Spleen (tissue), 11 donors: ENCODE measurements around the gene MAEL. TPM values are rescaled to one million over a fixed set of nuclear protein-coding genes. Genes with fewer than 3 reads are reported as not detected.

Source experiments
- polyA plus RNA-seq, 3 donors: library from polyadenylated mRNA; stranded (reverse); fragments of 200-250 nt; gene quantifications; one replicate each; pipeline ENCODE4 v1.2.1, GENCODE V29; 2013
- small RNA-seq, 4 donors: library from RNA; depleted of rRNA; stranded (forward); fragments of <200 nt; gene quantifications; one replicate each; pipeline ENCODE3, GENCODE V24; 2016
- total RNA-seq, 7 donors: library from RNA; depleted of rRNA in 3 of 7; stranded (reverse); fragments of >200 nt in 3 of 7; fragmentation: NEBNext Ultra II Directional in 4 of 7; extraction: Animal tissue kit (Norgen Biotek cat#: 25700) in 4 of 7; gene quantifications; one replicate each; pipeline versions ENCODE4 v1.1.0 to v1.2.1, GENCODE V29; 2016 to 2021
- donor health status: healthy with polysubstance abuse.
- donor health status: DM: no; HTN: no; CAD: no; lungs with moderate emphysema.
- donor health status: DM: no; HTN: no; CAD: no.
- donor health status: Bipolar disorder and iron deficiency.
- donor health status: healthy.
- donor health status: DM: no; HTN: no; CAD: no.
- donor health status: DM: yes; HTN: yes; CAD: no.

Gene MAEL
- total and polyA plus RNA-seq, 10 donors = 0.05 TPM; not detected in 9

Small RNA genes lying within 50 kb of the gene (small RNA-seq; reads per million reads assigned to genes)
- gene RNA5SP65 = 9.9 to 24.3 (median 19.7) reads per million in 4 donors

Other genes with a start within 250 kb of the MAEL start
- 10 to 100 TPM; 33.3 to 42.6 (median 36.1) TPM for gene POGK, start 149.8 kb upstream of the MAEL start, total RNA-seq
- gene POGK, start 149.8 kb upstream of the MAEL start, polyA plus RNA-seq = 10 to 100 TPM in 1 of 3 donors, 1 to 10 TPM in 2; 7.3 to 12.5 (median 8.3) TPM
- gene TADA1, start 113.0 kb upstream of the MAEL start, total RNA-seq = 10 to 100 TPM in 4 of 7 donors, 1 to 10 TPM in 3; 9.1 to 15.7 (median 10.2) TPM
- gene TADA1, start 113.0 kb upstream of the MAEL start, polyA plus RNA-seq = 10 to 100 TPM in 2 of 3 donors, 1 to 10 TPM in 1; 8.6 to 11.7 (median 10.3) TPM
- 1 to 10 TPM in 1 of 7 donors, under 1 TPM in 6; 0.17 to 1.4 (median 0.41) TPM for gene ILDR2, start 13.7 kb upstream of the MAEL start, total RNA-seq
- under 1 TPM; under 0.01 to 0.13 (median 0.05) TPM for gene ILDR2, start 13.7 kb upstream of the MAEL start, polyA plus RNA-seq
- 1 to 10 TPM in 4 of 7 donors, under 1 TPM in 3; 0.54 to 1.4 (median 1.0) TPM for gene GPA33, start 101.1 kb downstream of the MAEL start, total RNA-seq
- under 1 TPM; 0.07 to 0.85 (median 0.16) TPM for gene GPA33, start 101.1 kb downstream of the MAEL start, polyA plus RNA-seq
- not detected for gene STYXL2, start 104.8 kb downstream of the MAEL start, total RNA-seq
- gene STYXL2, start 104.8 kb downstream of the MAEL start, polyA plus RNA-seq = not detected
- 10 to 100 TPM; 23.5 to 60.3 (median 31.5) TPM for gene POU2F1, start 231.6 kb downstream of the MAEL start, total RNA-seq
- gene POU2F1, start 231.6 kb downstream of the MAEL start, polyA plus RNA-seq = 1 to 10 TPM; 1.8 to 3.1 (median 2.6) TPM